SU-DHL-6 (cell line): ENCODE results near the gene SOX6.

ENCODE experiments used
- CTCF ChIP-seq: fragments of 200-600 bp; sonication (generic); IDR thresholded peaks from one replicate; pipeline ENCODE4 v1.5.1; 2017; ENCODE audit warnings: antibody characterized with exemption, mild to moderate bottlenecking, low read length, moderate library complexity; ENCODE audit not compliant: insufficient read depth, poor library complexity, severe bottlenecking
- EZH2phosphoT487 ChIP-seq: fragments of 200-600 bp; sonication (generic), shearing (Covaris generic); conservative IDR thresholded peaks from 2 replicates; pipeline ENCODE4 v1.6.1; 2018; ENCODE audit warnings: mild to moderate bottlenecking, antibody characterized with exemption, low read length, moderate library complexity, mixed read lengths

DNA sequence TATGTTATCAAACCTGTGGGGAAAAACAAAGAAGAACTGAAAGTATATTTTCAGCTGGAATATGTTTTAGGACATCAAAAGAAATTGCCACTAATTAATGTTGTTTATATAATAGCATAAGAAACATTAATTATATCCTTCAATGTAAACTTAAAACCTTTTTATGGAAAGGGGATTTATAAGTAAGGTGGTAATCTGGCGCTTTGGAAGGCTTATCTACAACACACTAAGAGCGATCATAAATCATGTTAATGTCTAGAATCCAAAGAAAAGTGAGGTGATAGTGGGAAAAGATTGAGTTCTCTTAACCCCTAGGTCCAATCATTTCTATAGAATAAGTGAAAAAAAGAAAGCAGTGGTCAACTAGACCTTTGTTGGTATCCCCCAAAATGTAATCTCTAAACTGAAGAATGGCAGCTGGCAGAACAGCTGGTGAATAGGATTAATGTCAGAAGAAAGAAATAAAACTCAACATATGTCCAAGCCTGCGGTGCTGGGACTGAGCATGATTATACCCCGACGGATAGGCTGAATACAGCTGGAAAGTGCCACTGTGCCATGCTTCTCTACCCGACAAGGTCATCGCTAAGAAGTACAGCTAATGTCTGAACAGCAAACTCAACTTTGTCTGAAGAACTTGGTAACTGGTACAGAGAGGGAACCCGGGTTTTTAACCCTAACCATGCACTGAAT is 64.0 kb downstream of the SOX6 start:
- TF ChIP-seq CTCF (no peak), EZH2phosphoT487 (no peak)
